GM19324 (cell line): Measurements from ENCODE around the gene SYNE3.

ENCODE experiments used
- ATAC-seq: cut with Tn5 transposase; IDR thresholded peaks from one replicate; pipeline ENCODE4 v1.9.1; 2021; ENCODE audit warnings: mild to moderate bottlenecking, moderate library complexity; ENCODE audit not compliant: unreplicated experiment, low FRiP score

SYNE3 gene

DNA sequence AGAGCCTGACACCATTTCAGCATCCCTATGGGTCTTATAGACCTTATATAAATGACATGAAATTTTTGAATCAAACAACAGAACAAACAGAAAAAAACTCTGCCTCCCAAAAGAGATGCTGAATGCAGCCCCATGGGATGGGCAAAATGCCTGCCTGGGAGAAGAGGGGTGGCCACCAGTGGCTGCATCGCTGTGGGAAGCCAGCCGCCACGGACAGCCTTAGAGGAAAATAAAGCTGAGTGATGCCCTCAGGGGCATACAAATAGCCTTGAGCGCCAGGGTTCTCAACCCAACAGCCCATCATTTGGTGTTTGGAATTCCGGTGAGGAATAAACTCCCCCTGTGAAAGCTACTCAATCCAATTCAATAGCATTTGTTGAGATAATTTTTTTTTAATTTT, 22.9 kb downstream of the SYNE3 start:
- no peak for ATAC-seq

DNA sequence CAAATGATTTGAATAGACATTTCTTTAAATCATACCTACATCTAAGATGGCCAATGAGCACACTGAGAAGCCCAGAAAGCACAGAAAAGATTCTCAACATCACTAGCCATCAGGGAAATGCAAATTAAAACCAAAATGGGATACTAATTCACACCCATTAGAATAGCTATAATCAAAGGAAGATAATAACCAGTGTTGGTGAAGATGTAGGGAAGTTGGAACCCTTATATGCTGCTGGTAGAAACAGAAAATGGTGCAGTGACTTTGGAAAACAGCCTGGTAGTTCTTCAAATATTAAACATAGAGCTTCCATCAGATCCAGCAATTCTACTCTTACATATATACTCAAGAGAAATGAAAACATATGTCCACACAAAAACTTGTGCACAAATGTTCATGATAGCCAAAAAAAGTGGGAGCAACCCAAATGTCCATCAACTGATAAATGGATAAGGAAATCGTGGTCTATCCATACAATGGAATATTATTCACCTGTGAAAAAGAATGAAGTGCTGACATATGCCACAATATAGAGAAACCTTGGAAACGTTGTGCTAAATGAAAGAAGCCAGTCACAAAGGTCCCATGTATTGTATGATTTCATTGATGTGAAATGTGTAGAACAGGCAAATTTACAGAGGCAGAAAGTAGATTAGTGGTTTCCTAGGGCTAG, 24.4 kb downstream of the SYNE3 start:
- ATAC-seq = no peak

DNA sequence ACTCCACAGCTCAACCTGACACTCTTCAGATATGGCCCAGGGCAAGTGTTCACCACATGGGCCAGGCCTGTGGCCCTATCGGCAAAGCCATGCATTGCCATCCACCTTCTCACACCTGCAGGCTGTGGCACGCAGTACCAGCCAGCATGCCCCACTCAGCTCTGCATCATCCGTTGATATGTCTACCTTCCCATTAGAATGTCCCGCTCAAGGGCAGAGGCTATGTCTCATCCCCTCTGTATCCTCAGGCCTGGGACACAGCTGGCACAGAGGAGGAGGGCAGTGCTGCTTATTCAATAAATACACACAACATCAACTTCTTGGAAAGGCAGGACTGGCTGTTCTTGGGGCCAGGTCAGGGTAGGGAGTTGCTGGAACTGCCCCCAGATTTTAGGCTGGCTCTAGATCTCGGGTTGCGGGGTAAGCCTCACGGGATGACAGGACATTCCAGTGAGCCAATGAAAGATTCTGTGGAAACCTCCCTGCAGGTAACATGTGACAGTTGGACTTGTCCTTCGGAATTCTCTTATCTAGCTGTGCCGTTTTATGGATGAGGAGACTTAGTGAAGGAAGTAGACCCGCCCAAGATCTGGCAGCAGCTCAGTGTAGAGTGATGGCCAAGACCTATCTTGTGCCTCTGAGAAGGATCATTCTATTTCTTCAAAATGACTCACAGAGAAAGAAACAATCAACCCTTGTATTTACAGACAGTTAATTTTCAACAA, 25.6 kb downstream of the SYNE3 start:
- ATAC-seq = no peak

DNA sequence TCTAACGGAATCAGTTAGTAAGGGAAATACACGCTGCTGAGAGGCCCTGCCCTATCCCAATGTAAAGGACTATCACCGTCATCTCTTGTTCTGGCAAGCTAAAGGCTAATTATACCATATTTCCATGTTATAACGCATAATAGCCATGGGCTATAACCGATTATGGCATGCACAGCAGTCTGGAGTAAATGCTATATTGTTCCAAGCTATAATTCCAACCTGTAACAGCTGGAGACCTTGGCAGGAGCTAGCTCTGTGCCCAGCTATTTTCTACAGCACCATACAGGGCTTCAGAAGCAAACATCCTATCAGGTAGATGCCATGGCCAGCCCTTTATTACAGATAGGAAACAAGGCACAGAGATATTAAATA, 26.3 kb downstream of the SYNE3 start:
- ATAC-seq = no peak

DNA sequence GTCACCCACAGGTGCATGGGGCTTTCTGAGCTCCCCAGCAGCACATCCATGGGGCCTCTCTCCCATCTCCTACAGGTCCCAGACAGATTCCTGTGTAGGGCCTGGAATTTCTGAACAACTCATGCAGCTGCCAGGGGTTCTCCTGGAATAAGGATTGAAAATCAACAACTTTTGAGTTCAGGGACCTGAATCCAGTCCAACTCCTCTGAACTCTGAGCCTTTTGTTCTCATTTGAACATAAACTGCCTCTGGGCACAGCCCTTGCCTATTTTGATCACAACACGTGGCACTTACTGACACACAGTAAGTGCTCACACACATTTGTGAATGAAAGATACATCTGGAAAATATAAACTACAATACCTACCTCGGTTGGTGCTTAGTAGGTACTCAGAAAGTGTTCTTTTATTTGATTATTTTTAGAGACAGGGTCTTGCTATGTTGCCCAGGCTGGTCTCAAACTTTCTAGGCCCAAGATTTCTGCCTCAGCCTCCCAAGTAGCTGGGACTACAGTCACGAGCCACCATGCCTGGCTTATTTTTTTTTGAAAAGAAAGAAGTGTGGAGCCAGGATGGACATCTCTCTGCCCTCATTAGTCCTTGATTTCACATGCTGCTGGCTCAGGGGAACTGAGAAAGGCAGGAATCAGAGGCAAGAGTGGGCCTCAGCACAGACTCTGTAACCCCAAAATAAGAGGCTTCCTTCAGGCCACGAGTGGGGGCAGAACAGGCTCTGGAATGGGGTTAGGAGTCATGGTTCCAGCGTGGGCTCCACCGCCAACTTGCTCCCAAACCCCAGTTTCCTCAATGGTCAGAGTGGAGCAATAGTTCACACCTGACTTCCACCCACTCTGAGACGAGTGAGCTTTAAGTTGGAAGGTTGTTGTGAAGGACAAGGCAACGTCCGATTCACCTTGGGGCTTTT, 27.0 kb downstream of the SYNE3 start:
- ATAC-seq = no peak

DNA sequence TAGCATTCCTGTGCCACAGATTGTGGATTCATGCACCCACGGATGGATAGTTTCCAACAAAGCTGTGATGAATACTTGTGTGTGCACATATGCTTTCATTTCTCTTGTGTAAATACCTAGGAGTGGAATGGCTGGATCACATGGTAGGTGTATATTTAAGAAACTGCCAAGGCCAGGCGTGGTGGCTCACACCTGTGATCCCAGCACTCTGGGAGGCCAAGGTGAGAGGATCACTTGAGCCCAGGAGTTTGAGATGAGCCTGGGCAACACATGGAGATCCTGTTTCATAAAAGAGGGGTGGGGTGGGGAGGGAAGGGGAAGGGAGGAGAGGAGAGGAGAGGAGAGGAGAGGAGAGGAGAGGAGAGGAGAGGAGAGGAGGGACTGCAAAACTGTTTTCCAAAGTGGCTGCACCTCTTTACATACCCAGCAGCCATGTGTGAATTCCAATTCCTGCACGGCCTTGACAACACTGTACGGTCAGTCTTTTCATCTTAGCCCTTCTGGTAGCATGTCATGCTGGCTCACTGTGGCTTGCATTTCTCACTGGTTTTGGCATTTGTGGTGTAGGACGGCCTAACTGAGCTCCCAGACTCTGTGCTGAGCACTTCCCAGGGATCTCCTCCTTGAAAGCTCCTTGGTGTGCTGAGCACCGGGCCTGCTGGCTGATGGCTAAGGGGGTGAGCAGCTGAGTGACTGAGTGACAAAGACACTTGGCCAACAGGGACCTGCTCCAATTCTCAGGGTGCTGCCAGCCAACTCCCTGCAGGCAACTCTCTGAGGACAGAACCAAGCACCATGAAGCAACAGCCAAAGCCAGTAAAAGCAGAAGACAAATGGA, 27.9 kb downstream of the SYNE3 start:
- no peak for ATAC-seq

DNA sequence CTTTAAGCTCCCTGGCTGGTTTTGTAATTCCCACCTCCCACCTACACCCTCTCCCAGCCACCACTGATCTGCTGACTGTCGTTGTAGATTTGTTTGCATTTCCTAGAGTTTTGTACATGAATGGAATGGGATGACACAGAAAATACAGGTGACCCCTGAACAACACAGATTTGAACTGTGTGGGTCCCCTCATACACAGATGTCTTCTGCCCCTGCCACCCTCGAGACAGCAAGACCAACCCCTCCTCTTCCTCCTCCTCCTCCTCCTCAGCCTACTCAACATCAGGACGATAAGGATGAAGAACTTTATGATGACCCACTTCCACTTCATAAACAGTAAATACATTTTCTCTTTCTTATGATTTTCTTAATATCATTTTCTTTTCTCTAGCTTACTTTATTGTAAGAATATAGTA, 28.8 kb downstream of the SYNE3 start:
- no peak for ATAC-seq

DNA sequence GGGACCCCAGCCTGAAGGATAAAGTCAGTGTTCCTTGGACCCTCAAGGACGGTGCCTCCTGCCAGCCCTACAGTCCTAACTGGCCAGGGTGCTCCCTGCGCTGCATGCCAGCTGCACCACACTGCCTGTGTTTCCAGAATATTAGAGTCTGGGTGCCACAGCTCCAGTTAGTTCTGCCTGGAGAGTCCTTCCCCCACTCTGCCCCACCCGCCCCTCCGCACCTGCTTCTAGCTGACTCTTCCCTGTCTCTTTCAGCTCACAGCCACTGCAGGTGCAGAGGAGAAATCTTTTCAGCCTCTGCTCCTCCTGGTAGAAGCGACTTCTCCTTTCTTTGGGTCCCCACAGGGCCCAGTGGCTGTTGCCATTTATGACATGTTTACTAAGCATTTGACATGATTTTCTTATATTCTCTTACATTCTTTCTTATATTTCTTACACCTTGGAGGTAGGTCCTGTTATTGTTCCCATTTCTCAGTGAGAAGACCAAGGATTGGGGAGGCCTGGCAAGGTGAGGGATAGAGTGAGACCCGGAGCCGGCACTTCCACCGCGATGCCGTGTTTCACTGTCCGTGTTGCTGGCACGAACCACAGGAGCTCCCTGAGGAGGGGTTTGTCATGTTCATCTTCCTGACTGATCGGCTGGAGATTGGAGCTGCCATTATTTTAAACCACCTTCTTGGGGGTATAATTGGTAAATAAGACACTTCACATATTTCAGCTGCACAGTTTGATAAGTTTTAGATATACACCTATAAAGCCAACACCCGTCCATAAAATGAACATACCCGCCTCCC, 29.4 kb downstream of the SYNE3 start:
- ATAC-seq = no peak

DNA sequence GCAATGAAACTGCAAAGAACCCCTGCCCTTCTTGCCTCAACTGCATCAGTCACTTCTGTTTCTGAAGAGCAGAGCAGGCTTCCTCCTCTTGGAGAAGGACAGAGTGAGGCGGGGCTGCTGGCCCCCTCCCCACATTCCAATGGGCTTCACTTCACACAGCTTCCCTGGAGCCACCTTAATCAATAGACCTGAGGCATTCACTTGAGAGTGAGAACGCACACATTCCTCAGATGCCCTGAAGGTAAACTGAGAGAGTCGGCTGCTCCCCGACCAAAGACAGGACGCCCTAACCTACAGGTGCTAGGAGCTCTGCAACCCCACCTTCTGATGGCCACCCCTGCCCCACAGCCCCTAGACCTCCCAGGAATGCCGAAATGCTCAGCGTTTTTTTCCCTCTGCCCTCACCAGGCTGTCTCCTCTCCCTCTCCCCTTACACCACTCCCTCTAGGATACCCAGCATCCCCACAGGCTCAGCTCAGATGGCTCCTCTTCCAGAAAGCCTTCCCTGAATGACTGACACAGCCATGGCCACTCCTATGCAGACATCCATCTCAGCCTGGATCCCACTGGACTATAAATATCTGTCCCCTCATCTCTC, 31.1 kb downstream of the SYNE3 start:
- no peak for ATAC-seq

DNA sequence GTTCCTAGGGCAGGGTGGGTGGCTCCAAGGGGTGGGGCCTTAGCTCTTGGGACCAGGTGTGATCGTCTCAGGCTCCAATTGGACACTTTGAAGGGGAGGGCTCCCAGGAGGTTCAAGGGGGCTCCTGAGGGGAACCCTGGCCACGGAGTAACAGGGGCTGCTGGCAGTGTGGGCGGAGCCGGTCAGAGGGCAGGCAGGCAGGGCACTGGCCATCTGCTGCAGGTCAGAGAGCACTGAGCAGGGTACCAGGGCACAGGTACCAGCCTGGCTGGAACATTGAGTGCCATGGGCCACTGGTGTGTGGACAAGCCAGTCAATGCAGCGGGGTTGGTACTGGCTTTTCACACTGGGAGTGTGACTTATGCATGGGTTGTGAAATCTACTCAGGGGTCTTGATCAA, 32.2 kb downstream of the SYNE3 start:
- no peak for ATAC-seq

DNA sequence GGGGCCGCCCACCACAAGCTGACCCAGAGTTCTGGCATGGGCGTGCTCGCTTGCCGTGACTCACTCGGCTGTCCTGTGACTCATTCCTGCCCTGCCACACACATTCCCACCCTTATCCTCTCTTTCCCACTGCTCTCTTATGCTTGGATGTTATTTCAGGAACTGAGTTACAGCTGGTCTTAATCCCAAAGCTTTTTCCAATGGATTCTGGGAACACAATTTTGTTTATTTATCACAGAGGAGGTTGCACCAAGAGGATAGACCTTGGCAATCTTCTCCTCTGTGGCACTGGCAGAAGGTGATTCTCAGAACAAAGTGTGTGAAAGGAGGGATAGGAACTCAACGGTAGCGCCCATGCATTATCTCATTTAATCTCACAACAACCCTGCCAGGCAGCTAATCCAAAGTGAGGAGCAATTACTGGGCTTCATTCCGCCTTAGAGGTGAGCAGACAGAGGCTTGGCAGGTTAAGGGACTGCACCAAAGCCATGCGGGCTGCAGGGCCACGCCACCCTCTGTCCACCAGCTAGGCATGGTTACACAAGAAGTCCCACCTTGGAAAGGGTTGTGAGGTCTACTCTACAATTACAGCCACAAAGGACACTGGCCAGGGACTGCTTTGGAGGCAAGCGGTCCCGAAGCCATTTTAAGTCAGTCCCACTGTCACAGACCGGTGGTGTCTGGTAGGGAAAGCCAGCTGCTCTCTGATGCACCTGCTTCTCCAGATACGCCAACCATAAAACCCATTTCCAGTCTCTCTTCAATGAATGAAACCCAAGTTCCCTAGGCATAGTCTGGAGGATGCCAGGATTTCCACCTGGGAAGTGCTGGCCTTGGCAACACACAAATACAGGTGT, 32.9 kb downstream of the SYNE3 start:
- ATAC-seq = no peak

DNA sequence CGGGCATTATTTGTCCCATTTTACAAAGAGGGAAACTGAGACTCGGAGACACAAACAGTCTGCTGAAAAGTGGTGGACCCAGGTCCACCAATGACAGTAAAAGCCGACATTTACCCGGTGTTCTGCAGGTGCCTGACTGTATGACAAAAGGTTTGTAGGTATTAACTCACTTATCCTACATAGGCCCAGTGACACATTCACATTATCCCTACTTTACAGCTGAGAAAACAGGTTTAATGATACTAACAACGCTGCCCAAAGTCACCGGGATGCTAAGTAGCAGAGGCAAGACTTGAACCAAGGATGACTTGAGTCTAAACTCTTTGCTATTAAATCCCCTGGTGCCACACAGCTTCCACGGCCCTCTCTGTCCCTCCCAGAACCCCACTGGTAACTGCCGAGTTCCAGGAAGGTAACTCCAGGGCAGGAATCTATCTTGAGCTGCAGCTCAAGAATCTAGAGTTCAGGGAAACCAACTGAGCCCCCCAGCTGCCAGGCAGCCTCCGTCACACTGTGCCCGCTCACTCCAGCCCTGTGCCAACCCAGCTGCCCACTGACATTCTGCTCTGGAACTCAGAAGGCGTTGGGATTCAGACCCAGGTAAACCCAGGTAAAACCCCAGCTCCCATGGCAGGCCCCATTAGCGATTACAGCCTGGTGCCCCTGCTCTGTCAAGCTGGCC, 33.7 kb downstream of the SYNE3 start:
- ATAC-seq = no peak

DNA sequence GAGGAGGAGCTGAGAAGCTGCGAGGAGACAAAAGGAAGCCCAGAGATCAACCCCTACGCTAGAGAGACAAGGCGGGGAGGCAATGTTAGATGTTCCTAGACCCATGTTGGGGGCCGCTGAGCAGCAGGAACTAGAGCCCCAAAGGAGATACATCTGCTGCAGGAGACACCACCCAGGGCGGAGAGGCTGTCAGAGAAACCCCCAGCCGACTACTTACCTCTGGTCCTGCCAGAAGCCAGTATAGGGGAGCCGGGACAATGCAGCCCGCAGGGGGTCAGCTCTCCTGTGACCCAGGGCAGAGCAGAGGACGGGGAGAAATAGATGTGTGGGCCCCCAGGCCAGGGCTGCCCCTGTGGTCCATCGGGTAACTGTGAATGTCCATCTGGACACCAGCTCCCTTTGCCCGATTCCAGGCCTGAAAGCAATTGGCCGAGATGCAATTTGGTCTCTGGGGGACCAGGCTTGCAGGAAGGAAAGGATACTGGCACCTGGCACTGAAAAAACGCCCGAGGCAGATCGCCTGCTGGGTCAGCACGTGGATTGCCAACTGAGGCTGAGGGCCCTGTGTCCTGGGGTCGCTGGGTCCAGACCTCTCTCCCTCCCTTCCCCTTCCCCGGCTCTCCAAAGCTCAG, 34.9 kb downstream of the SYNE3 start:
- ATAC-seq = no peak

DNA sequence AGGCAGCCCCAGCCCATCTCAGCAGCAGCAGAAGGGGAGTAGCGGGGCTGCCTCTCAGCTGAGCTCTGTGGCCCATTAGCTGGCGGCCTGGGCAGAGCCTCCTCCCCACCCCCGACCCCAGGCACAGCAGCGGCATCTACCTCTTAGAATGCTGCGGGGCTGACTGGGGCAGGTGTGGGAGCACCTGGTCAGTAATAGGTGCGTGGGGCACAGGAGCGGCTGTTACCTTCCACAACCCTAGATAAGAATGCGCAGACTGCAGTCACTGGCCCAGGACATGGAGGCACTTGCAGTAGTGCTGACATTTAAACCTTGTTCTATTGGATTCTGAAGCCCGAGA, 35.6 kb downstream of the SYNE3 start:
- no peak for ATAC-seq

DNA sequence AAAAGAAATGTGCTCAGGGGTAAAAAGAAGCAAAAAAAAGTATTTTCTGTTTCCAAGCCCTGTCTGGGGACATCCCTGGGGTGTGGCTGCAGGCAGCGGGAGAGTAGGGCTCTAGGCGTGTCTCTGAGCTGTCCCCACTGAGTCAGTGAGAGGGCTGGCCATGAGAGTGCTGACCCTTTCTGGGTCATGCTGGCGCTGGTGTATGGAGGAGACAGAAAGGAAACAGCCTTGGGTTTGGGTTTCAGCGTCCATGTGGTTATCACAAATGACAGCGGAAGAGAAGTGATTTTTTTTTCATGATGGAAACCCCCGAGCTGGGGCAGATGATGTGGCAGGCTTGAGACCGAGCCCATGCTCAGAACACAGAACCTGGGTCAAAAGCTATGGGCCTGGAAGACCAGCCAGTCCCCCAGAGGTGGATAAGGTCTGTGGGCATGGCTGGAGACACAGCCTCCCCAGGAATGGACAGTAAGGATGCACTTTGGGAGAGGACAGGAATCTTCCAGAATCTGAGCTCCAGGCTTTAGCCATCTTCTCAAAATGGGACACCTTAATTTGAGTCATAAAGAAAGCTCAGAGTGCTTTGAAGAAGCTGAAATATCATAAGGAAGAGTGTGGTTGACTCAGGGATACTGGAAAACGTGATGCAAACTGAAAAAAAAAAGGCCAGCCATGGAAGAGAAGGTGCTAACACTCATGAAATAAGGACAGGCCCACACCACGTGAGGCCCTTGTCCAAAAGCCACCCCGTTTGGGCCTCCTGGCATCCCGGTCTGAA, 36.2 kb downstream of the SYNE3 start:
- ATAC-seq = no peak

DNA sequence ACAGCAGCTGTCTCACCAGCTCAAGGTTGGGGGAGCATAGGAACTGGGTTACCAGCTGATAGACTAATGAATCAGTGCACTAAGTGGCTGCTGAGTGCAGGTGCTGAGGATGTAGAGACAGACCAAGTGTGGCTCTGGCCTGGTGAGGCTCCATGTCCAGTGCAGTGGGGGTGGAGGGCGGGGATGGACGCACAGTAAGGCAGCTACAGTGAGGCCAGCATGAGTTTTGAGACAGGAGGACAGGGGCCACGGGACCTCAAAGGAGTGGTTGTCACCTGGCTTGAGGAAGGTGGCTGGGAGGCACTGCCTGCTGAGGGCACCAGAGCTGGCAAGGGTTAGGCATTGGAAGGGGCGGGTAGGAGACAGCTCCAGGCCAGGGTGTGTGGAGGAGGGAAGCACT, 37.0 kb downstream of the SYNE3 start:
- no peak for ATAC-seq

DNA sequence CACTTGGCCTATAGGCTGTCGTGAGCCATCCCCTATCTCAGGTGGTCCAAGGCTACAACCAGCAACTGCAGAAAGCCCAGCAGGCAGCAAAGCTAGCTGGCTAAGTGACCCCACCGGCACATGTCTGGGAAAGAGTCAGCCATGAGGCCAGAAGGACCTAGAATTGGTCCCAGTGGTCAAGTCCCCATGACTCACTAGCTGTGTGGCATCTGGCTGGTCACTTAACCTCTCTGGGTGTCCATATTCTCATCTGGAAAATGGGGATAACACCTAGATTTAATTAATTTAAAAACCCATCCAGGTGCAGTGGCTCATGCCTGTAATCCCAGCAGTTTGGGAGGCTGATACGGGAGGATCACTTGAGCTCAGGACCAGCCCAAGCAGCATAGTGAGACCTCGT, 37.6 kb downstream of the SYNE3 start:
- ATAC-seq = no peak
